ENCODE results near the gene RAC3.

GRCh38 chr17:82014432-82014831 is 17.0 kb upstream of the RAC3 start:
- TF ChIP-seq CTCF (IDR thresholded peaks at IDR 0.05) (peak in 2 of 6 experiments; percentile 25 to 48), POLR2A (IDR thresholded peaks at IDR 0.05) (no peak)

Data from esophagus squamous epithelium (tissue), 4 donors.